GM18951 (cell line): ENCODE measurements around the gene LRRC75A.

Experiments used
- POLR2A ChIP-seq: IDR thresholded peaks from 4 replicates; pipeline ENCODE4 v1.6.1; 2011; ENCODE audit warnings: mild to moderate bottlenecking; ENCODE audit not compliant: insufficient read length, insufficient read depth; ENCODE audit errors: extremely low read depth
- in situ Hi-C: fragments of 300-500 bp; cut with MboI; formaldehyde crosslinking; loops from one replicate; pipeline ENCODE4 v1.12.0; 2022; ENCODE audit warnings: low sequenced_read_pairs, mixed read lengths, inconsistent platforms; ENCODE audit not compliant: unreplicated experiment

Gene LRRC75A

GRCh38 chr17:16507918-16508533 is 16.0 kb upstream of the LRRC75A start:
- in situ Hi-C loops: no loop called here
- TF ChIP-seq POLR2A: no peak

GRCh38 chr17:16506188-16506587 is 14.2 kb upstream of the LRRC75A start:
- TF ChIP-seq POLR2A: no peak
- in situ Hi-C loops: no loop called here

DNA sequence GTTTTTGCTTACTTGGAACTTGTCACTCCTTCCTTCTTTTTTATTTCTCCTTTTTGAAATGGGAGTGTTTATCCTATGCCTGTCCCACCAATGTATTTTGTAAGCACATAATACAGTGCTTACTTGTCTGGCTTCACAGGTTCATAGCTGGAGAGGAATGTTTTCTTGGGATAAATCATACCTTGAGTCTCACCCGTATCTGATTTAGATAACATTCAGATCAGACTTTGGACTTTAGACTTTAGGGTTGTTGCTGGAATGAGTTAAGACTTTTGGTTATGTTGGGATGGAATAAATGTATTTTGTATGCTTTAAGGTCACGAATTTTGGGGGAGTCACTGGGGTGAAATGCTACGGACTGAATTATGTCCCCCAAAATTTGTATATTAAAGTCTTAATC is 13.0 kb upstream of the LRRC75A start:
- in situ Hi-C loops: no loop called here
- no peak for TF ChIP-seq POLR2A

GRCh38 chr17:16496820-16497489 is 5.0 kb upstream of the LRRC75A start:
- TF ChIP-seq POLR2A: no peak
- in situ Hi-C loops: no loop called here

DNA sequence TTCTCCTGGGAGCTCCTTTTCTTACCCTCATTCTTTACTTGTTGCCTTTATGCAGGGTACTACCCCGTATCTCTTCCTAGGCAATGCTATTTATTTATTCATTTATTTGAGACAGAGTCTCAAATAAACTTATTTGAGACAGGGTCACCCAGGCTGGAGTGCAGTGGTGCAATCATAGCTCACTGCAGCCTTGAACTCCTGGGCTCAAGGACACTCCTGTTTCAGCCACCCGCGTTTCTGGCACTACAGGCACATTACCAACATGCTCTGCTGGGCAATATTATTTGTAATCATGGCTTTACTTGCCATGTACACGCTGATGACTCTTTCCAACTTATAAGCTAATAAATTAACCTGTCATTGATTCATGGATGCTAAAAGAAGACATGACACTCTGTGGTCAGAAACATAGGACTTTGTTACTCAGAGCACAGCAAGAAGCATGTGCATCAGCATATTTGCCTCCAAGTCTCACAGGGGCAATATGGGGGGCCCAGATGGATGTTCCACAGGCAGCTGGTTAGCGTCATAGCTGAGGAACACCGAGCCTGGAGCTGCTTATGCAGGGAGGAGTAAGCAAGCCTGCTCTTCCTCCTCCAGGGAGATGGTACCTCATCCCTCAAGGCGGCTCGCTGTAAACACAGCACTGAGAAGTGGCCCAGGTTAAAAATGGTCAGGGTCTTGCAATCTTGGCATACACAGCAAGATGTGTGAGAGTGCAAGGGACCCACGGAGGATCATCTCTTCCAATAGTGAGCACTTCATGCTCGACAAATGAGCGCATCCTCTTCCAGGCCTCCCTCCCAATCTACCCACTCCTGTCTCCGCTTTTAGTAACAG is 4.2 kb upstream of the LRRC75A start:
- TF ChIP-seq POLR2A: no peak
- in situ Hi-C loops: no loop called here

DNA sequence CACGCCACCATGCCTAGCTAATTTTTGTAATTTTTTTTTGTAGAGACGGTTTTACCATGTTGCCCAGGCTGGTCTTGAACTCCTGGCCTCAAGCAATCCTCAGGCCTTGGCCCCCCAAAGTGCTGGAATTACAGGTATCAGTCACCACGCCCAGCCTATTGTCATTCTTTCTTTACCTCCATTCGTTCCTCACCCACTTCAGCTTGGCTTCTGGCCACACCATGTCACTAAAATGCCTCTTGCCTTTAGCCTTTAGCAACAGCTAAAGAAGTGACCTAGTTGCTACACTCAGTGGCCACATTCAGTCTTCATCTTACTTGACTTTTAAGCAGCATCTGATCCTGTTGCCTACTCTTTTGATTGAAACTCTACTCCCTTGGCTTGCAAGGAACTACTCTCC is 3.6 kb upstream of the LRRC75A start:
- TF ChIP-seq POLR2A: no peak
- in situ Hi-C loops: no loop called here

GRCh38 chr17:16494059-16494458 is 2.1 kb upstream of the LRRC75A start:
- in situ Hi-C loops: no loop called here
- no peak for TF ChIP-seq POLR2A

DNA sequence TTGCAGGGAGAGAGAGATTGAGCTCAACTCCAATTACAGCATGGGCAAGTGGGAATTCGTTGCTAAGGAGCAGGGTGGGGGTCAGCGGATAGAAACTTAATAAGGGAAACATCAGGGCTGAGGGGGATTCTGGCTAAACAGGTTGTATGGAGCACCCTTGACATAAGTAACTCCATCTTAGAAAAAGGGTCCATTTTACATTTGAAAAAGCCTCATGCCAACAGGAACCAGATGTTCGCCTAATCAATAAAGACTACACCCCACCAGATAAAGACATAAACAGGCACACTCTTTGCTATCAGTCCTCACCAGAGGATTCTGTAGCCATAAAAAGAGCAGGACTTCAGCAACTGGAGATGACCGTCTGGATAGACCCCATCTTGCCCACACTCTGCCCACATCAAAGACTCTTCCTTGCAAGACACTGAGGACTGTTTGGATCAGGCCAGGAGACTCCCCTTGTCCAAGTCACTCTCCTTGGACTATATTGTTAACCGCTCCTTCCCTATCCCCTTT is 1.6 kb upstream of the LRRC75A start:
- in situ Hi-C loops: no loop called here
- no peak for TF ChIP-seq POLR2A

DNA sequence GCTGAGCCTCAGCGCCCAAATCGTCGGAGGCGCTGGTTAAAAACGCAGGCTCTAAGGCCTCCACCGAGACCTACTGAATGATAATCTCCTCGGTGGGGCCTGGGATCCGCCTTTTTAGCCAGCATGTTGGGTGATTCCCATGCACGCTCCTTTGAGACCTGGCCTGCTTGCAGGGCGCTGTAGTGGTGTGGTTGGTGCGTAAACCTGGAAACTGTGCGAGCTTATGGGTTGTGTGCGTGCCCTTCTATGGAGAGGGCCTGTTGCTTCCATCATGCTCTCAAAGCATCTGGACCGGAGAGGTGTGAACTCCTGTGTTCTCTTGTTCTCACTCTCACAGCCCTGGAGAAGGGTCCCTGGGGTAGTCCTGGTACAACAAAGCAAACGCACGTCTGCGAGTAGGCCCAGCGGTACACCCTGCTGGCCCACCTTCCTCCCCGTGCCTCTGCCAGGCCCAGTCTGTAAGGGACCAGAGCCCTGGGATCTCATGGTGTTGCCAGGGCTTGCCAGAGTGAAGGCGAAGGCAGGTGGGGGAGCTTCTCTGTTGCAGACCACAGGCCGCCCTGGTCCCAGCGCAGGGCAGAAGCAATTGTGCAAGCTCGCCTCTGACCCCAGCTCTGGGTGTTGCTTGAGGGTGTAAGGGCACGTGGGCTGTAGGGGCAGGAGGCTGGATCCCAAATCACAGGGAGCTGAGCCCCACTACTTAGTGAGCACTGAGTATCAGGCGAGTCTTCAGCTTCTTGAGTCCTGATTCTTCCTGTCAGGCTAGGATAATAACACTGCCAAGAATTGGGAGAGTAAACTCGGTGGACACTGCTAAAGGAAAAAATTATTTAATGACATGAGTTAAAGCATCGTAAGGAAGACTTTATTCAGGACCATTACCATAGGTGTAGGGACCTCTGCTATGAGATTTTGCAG is 879 bp upstream of the LRRC75A start:
- no peak for TF ChIP-seq POLR2A
- in situ Hi-C loops: no loop called here

DNA sequence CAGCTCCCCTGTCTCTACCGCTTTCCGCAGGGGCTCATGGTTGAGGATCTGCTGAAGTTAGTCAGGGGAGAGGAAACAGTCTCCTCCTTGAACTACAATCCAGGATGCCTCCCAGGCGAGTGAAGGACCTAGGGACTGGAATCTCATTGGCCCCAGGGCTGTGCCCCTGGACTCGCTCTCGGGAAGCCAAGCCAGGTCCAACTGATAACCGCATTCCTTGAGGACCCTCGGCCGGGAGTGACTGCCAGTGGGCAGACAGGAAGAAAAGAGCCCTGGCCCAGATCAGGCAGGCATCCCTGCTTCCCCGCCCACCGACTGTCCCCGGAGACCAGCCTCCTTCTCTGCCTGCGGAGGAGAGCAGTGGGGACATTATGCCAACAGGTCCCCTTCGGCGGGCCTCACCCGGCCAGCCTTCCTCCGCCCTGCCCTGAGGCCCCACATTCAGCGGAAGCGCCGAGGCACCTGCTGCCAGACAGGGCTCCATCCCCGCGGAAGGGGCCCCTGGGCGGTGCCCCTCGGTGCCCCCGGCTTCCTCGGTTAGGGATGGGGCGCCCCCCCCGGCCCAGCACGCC is 776 bp downstream of the LRRC75A start:
- no peak for TF ChIP-seq POLR2A
- in situ Hi-C loops: no loop called here

DNA sequence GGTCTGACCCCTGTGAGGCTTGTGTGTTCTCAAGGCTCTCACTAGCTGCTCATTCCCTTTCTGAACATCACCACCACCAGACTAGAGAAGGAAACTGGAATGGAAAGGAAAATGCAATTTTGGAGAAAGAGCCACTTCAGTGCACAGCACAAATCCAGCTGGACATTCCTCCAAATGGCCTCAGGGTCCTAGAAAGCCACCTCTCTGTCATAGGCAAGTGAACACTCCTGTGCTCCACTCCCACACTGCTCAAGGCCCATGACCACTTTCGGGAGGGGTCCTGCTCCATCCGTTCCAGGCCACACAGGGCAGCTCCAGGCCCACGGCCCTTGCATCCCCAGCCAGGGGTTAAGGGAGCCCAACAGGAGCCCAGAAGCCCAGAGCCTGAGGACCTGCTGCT is 2.6 kb downstream of the LRRC75A start:
- TF ChIP-seq POLR2A: no peak
- in situ Hi-C loops: no loop called here

- TF ChIP-seq POLR2A: no peak
- in situ Hi-C loops: no loop called here
Measured at GRCh38 chr17:16488968-16489337, 3.0 kb downstream of the LRRC75A start.
